ENCODE measurements around the gene NFRKB. TPM values are rescaled to one million over a fixed set of nuclear protein-coding genes. Genes with fewer than 3 reads are reported as not detected.

The NFRKB gene
- total and polyA plus RNA-seq, 2 donors from 2014 or later, result 7.0 to 25.2 TPM

DNA sequence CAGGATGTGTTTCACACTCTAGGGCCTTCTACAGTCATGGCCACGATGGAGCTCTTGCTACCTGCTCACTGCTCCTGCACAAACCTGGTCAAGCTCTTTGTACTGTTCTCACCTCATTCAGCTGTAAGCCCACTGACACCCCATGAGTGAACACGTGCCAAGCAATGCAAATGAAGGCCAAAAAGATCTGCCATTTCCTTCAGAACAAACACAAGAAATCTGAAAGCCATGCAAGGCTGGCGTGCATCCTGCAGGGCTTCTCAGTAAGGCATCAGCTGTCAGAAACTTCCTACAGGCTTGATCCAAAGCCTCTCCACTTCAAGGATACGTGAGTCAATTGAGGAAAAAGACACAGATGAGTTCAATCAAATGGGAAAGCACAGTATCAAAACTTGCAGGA is 44.1 kb upstream of the NFRKB start:
- Histone ChIP-seq H3K27me3 (ENCODE audit: control insufficient read depth, insufficient read depth, low read length) (no peaks in the 10 kb centered on the region), H3K4me1 (ENCODE audit: control insufficient read depth in 2 of 3, insufficient read depth in 2 of 3, low read depth in 1 of 3, low read length in 3 of 3) (no peaks in the 10 kb centered on the region), H3K9ac (ENCODE audit: low read length in 3 of 3) (no peak overlapping the region), H3K36me3 (ENCODE audit: control insufficient read depth in 2 of 3, insufficient read depth in 3 of 3, low read length in 3 of 3) (peaks cover 0 to 2% (median 0%) of the 10 kb centered on the region in 3 donors), H3K9me3 (ENCODE audit: control insufficient read depth in 2 of 3, insufficient read depth in 1 of 3, low read length in 3 of 3) (no peaks in the 10 kb centered on the region), H3K4me3 (ENCODE audit: low read length in 3 of 3) (no peak overlapping the region), H3K27ac (ENCODE audit: low read depth in 2 of 2, low read length in 2 of 2) (no peak overlapping the region)
- intact Hi-C loops (cut with DNase I), result no loop called here
- no peak for DNase-seq
- TF ChIP-seq, protein P1, sequence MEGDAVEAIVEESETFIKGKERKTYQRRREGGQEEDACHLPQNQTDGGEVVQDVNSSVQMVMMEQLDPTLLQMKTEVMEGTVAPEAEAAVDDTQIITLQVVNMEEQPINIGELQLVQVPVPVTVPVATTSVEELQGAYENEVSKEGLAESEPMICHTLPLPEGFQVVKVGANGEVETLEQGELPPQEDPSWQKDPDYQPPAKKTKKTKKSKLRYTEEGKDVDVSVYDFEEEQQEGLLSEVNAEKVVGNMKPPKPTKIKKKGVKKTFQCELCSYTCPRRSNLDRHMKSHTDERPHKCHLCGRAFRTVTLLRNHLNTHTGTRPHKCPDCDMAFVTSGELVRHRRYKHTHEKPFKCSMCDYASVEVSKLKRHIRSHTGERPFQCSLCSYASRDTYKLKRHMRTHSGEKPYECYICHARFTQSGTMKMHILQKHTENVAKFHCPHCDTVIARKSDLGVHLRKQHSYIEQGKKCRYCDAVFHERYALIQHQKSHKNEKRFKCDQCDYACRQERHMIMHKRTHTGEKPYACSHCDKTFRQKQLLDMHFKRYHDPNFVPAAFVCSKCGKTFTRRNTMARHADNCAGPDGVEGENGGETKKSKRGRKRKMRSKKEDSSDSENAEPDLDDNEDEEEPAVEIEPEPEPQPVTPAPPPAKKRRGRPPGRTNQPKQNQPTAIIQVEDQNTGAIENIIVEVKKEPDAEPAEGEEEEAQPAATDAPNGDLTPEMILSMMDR (IDR thresholded peaks at IDR 0.05; ENCODE audit: borderline replicate concordance, extremely low read depth, insufficient read depth), result no peak
- no peak for FAIRE-seq

DNA sequence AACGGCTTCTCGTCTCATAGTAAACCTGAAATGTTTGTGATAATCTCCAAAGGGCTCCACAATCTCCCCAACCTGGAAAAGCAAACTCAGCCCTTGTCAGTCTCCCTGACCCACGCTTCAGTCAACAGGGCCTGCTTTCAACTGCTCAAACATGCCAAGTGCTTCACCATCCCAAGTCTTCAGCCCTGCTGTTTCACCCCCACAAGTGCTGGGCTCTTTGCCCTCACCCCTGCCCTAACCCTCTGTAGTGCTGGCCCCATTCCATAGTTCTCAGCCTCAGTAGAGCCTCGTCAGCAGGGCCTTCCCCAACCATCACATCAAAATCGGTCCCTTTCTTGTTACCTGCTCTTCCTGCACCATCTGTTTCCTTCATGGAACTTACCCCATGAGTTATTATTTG is 43.4 kb upstream of the NFRKB start:
- H3K4me3 ChIP-seq (ENCODE audit: low read length in 3 of 3), result no peak overlapping the region
- DNase-seq (no peak), FAIRE-seq (no peak)
- no peaks in the 10 kb centered on the region for H3K27me3 ChIP-seq (ENCODE audit: control insufficient read depth, insufficient read depth, low read length)
- no peaks in the 10 kb centered on the region for H3K9me3 ChIP-seq (ENCODE audit: control insufficient read depth in 2 of 3, insufficient read depth in 1 of 3, low read length in 3 of 3)
- peaks cover 0 to 2% (median 0%) of the 10 kb centered on the region in 3 donors for H3K36me3 ChIP-seq (ENCODE audit: control insufficient read depth in 2 of 3, insufficient read depth in 3 of 3, low read length in 3 of 3)
- H3K9ac ChIP-seq (ENCODE audit: low read length in 3 of 3), result no peak overlapping the region
- no peaks in the 10 kb centered on the region for H3K4me1 ChIP-seq (ENCODE audit: control insufficient read depth in 2 of 3, insufficient read depth in 2 of 3, low read depth in 1 of 3, low read length in 3 of 3)
- intact Hi-C loops (cut with DNase I), result no loop called here
- TF ChIP-seq, protein P1 (IDR thresholded peaks at IDR 0.05; ENCODE audit: borderline replicate concordance, extremely low read depth, insufficient read depth), result no peak
- H3K27ac ChIP-seq (ENCODE audit: low read depth in 2 of 2, low read length in 2 of 2), result no peak overlapping the region

DNA sequence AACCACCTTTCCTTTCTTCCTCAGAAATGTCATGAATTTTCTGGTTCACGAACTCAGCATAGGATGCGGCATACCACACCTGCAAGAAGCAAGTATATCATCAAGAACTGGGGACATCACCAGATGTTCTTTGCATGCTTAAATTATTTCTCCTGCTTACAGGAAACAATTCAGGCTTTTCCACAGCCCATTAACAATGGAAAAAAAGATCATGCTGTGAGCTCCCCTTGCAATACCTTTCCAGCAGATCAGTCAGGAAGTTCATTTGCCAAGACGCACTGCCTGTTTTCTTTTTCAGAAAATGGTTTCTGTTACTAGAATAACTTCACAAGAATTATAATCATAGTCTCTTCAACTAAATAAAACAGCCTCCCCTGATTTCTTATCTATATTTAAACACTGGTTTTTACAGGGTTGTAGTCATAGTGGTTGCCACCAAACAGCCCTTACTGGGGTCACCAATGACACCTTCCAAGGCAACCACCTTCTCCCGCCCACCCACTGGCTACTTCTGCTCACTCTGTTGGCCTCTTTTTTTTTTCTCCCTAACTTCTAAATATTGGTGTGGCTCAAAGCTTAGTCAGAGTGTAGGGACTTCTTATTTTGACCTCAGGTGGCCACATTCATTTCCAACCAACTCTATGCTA is 42.3 kb upstream of the NFRKB start:
- intact Hi-C loops (cut with DNase I), result no loop called here
- Histone ChIP-seq H3K4me3 (ENCODE audit: low read length in 3 of 3) (no peak overlapping the region), H3K27ac (ENCODE audit: low read depth in 2 of 2, low read length in 2 of 2) (no peak overlapping the region), H3K27me3 (ENCODE audit: control insufficient read depth, insufficient read depth, low read length) (no peaks in the 10 kb centered on the region), H3K36me3 (ENCODE audit: control insufficient read depth in 2 of 3, insufficient read depth in 3 of 3, low read length in 3 of 3) (peaks cover 0 to 2% (median 0%) of the 10 kb centered on the region in 3 donors), H3K4me1 (ENCODE audit: control insufficient read depth in 2 of 3, insufficient read depth in 2 of 3, low read depth in 1 of 3, low read length in 3 of 3) (no peaks in the 10 kb centered on the region), H3K9ac (ENCODE audit: low read length in 3 of 3) (no peak overlapping the region), H3K9me3 (ENCODE audit: control insufficient read depth in 2 of 3, insufficient read depth in 1 of 3, low read length in 3 of 3) (no peaks in the 10 kb centered on the region)
- peak in 2 of 5 donors; percentile 48 to 58 for DNase-seq
- no peak for FAIRE-seq
- TF ChIP-seq, protein P1 (IDR thresholded peaks at IDR 0.05; ENCODE audit: borderline replicate concordance, extremely low read depth, insufficient read depth), result no peak

DNA sequence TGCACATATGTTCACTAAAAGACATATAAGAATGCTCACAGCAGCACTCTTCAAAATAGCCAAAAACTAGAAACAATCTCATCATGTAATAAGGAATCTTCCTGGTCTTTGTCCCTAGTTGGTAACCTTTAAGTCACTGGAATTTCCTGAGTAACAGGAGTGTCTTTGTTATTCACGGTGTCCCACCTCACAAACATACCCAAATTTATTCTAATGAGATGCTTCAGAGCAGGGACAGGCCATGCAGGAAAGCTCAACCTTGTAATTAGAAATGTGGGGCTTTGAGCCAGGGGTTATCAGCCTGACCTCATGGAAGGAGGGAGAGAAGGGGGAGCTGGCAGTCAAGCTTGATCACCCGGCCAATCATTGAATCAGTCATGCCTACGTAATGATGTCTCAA is 40.3 kb upstream of the NFRKB start:
- Histone ChIP-seq H3K9me3 (ENCODE audit: control insufficient read depth in 2 of 3, insufficient read depth in 1 of 3, low read length in 3 of 3) (no peaks in the 10 kb centered on the region), H3K4me3 (ENCODE audit: low read length in 3 of 3) (no peak overlapping the region), H3K9ac (ENCODE audit: low read length in 3 of 3) (no peak overlapping the region), H3K36me3 (ENCODE audit: control insufficient read depth in 2 of 3, insufficient read depth in 3 of 3, low read length in 3 of 3) (no peaks in the 10 kb centered on the region), H3K27me3 (ENCODE audit: control insufficient read depth, insufficient read depth, low read length) (no peaks in the 10 kb centered on the region), H3K27ac (ENCODE audit: low read depth in 2 of 2, low read length in 2 of 2) (no peak overlapping the region), H3K4me1 (ENCODE audit: control insufficient read depth in 2 of 3, insufficient read depth in 2 of 3, low read depth in 1 of 3, low read length in 3 of 3) (no peaks in the 10 kb centered on the region)
- FAIRE-seq, result no peak
- no peak for DNase-seq
- TF ChIP-seq, protein P1 (IDR thresholded peaks at IDR 0.05; ENCODE audit: borderline replicate concordance, extremely low read depth, insufficient read depth), result no peak
- intact Hi-C loops (cut with DNase I), result no loop called here

Measured in kidney (tissue), 14 donors.